Panc1 (cell line): ENCODE measurements around the gene CLEC20A.

Experiments
- POLR2AphosphoS5 ChIP-seq: IDR thresholded peaks from 2 replicates; pipeline ENCODE4 v1.6.1; 2012; ENCODE audit warnings: mild to moderate bottlenecking, low read depth, low read length, moderate library complexity
- TCF7L2 ChIP-seq: IDR thresholded peaks from 2 replicates; pipeline ENCODE4 v1.6.1; 2011; ENCODE audit warnings: mild to moderate bottlenecking, low read depth, low read length, inconsistent platforms
- TF ChIP-seq, protein P1 (sequence below): fragments of 450-650 bp; IDR thresholded peaks from 2 replicates; pipeline ENCODE4 v1.5.1; 2017; ENCODE audit warnings: mild to moderate bottlenecking
- TF ChIP-seq, protein P2 (sequence below), 2 experiments: IDR thresholded peaks; 2 replicates each; pipeline ENCODE4 v1.6.1; 2011 to 2012; ENCODE audit warnings: low read depth in 2 of 2, control low read depth in 1 of 2, low read length in 1 of 2, mild to moderate bottlenecking in 1 of 2, moderate library complexity in 1 of 2; ENCODE audit not compliant: insufficient read depth in 1 of 2

DNA sequence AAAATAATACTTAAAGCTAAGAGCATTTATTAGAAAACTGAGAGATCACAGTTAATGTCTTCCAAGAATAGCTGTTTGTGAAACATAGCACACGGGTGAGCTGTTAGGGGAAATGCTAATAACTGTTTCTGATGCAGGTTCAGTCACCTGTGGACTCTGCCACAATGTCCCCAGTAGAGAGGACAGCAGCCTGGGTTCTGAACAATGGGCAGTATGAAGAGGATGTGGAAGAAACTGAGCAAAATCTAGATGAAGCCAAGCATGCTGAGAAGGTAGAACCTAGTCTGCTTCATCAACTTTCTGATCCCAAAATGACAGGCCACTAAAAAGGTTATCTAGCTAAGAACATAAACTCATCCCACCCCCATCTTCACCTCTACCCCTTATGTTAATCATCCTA, 32.6 kb downstream of the CLEC20A start:
- TF ChIP-seq, protein P1, sequence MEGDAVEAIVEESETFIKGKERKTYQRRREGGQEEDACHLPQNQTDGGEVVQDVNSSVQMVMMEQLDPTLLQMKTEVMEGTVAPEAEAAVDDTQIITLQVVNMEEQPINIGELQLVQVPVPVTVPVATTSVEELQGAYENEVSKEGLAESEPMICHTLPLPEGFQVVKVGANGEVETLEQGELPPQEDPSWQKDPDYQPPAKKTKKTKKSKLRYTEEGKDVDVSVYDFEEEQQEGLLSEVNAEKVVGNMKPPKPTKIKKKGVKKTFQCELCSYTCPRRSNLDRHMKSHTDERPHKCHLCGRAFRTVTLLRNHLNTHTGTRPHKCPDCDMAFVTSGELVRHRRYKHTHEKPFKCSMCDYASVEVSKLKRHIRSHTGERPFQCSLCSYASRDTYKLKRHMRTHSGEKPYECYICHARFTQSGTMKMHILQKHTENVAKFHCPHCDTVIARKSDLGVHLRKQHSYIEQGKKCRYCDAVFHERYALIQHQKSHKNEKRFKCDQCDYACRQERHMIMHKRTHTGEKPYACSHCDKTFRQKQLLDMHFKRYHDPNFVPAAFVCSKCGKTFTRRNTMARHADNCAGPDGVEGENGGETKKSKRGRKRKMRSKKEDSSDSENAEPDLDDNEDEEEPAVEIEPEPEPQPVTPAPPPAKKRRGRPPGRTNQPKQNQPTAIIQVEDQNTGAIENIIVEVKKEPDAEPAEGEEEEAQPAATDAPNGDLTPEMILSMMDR, result no peak
- TF ChIP-seq, protein P2, sequence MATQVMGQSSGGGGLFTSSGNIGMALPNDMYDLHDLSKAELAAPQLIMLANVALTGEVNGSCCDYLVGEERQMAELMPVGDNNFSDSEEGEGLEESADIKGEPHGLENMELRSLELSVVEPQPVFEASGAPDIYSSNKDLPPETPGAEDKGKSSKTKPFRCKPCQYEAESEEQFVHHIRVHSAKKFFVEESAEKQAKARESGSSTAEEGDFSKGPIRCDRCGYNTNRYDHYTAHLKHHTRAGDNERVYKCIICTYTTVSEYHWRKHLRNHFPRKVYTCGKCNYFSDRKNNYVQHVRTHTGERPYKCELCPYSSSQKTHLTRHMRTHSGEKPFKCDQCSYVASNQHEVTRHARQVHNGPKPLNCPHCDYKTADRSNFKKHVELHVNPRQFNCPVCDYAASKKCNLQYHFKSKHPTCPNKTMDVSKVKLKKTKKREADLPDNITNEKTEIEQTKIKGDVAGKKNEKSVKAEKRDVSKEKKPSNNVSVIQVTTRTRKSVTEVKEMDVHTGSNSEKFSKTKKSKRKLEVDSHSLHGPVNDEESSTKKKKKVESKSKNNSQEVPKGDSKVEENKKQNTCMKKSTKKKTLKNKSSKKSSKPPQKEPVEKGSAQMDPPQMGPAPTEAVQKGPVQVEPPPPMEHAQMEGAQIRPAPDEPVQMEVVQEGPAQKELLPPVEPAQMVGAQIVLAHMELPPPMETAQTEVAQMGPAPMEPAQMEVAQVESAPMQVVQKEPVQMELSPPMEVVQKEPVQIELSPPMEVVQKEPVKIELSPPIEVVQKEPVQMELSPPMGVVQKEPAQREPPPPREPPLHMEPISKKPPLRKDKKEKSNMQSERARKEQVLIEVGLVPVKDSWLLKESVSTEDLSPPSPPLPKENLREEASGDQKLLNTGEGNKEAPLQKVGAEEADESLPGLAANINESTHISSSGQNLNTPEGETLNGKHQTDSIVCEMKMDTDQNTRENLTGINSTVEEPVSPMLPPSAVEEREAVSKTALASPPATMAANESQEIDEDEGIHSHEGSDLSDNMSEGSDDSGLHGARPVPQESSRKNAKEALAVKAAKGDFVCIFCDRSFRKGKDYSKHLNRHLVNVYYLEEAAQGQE (IDR thresholded peaks at IDR 0.05; ENCODE audit: insufficient read depth in 1 of 2, low read depth in 2 of 2, low read length in 1 of 2), result no peak
- TF ChIP-seq TCF7L2 (no peak), POLR2AphosphoS5 (no peak)
